H1 (cell line): ENCODE measurements around the gene LARP1. TPM values are rescaled to one million over a fixed set of nuclear protein-coding genes. Genes with fewer than 3 reads are reported as not detected.

ENCODE experiments used
- GTF2F1 ChIP-seq: IDR thresholded peaks from 2 replicates; pipeline ENCODE4 v1.6.1; 2012; ENCODE audit warnings: low read depth, low read length, improper control_type of control experiment, borderline replicate concordance
- JUN ChIP-seq: IDR thresholded peaks from 2 replicates; pipeline ENCODE4 v1.6.1; 2011; ENCODE audit warnings: low read depth, mild to moderate bottlenecking, improper control_type of control experiment, low read length
- JUND ChIP-seq: IDR thresholded peaks from 2 replicates; pipeline ENCODE4 v1.6.1; 2011; ENCODE audit warnings: mild to moderate bottlenecking, improper control_type of control experiment, low read length
- KDM4A ChIP-seq: IDR thresholded peaks from one replicate; pipeline ENCODE4 v1.7.1; 2012; ENCODE audit warnings: low read depth, mild to moderate bottlenecking, moderate library complexity, low read length, inconsistent platforms; ENCODE audit not compliant: severe bottlenecking
- RBBP5 ChIP-seq: IDR thresholded peaks from 2 replicates; pipeline ENCODE4 v1.7.1; 2012; ENCODE audit warnings: low read depth, mild to moderate bottlenecking, inconsistent platforms, low read length, moderate library complexity, borderline replicate concordance
- RNF2 ChIP-seq: fragments of 200-900, 300-1000 bp; sonication (generic); IDR thresholded peaks from 2 replicates; pipeline ENCODE4 v1.7.1; 2016; ENCODE audit warnings: borderline replicate concordance, low read depth, mild to moderate bottlenecking, antibody characterized with exemption, low read length; ENCODE audit not compliant: poor library complexity, severe bottlenecking; ENCODE audit errors: missing control alignments
- SP2 ChIP-seq: IDR thresholded peaks from 2 replicates; pipeline ENCODE4 v1.6.1; 2012; ENCODE audit warnings: mild to moderate bottlenecking, low read length, inconsistent platforms
- TAF1 ChIP-seq: IDR thresholded peaks from 2 replicates; pipeline ENCODE4 v1.6.1; 2011; ENCODE audit warnings: mild to moderate bottlenecking, low read depth, low read length
- polyA plus RNA-seq, 7 experiments: library from polyadenylated mRNA; depleted of rRNA in 3 of 7; stranded (reverse) in 5 of 7; unstranded in 2 of 7; fragments of >200 nt in 5 of 7; fragments of 200-250 nt in 2 of 7; gene quantifications; 1 replicate in 5 of 7; 2 replicates in 1 of 7; 4 replicates in 1 of 7; pipeline versions ENCODE4 v1.2.1 to v1.2.3, GENCODE V29; 2011 to 2013; ENCODE audit warnings: missing spikeins in 2 of 7, mixed read lengths in 2 of 7
- total RNA-seq: library from RNA; stranded (reverse); fragmentation: NEBNext Ultra II Directional; extraction: Animal tissue kit (Norgen Biotek cat#: 25700); gene quantifications from 2 replicates; pipeline ENCODE4 v1.2.1, GENCODE V29; 2021
- TF ChIP-seq, protein P1 (sequence below): fragments of 300-600 bp; sonication (generic); IDR thresholded peaks from 2 replicates; pipeline ENCODE4 v1.7.1; 2012; ENCODE audit warnings: low read length, moderate library complexity, mild to moderate bottlenecking, inconsistent platforms; ENCODE audit not compliant: insufficient replicate concordance
- TF ChIP-seq, protein P2 (sequence below): IDR thresholded peaks from 2 replicates; pipeline ENCODE4 v1.6.1; 2012; ENCODE audit warnings: low read length, inconsistent platforms

LARP1 gene
- total and polyA plus RNA-seq, 2 of the 8 experiments (the other 6 are each of a cell fraction or from before 2014, with no cell fraction given) = 106 to 422 TPM

DNA sequence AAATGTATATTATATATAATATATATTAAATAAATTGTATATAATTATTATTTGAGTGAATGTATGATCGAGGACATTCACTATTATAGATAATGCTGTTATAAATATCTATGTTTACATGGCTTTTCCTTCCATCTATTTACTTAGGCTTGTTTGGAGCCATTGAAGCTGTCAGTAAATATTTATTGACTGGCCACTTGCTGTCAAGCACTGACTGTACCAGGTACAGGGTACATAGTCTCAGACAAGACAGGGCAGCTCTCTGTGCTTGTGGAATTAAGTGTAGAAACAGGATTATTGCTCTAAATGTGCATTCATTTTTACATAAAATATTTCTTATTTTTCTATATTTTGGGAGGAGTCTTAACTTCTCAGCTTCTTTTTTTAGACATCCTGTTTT lies 78.9 kb downstream of the LARP1 start (continued):
- TF ChIP-seq, protein P1, sequence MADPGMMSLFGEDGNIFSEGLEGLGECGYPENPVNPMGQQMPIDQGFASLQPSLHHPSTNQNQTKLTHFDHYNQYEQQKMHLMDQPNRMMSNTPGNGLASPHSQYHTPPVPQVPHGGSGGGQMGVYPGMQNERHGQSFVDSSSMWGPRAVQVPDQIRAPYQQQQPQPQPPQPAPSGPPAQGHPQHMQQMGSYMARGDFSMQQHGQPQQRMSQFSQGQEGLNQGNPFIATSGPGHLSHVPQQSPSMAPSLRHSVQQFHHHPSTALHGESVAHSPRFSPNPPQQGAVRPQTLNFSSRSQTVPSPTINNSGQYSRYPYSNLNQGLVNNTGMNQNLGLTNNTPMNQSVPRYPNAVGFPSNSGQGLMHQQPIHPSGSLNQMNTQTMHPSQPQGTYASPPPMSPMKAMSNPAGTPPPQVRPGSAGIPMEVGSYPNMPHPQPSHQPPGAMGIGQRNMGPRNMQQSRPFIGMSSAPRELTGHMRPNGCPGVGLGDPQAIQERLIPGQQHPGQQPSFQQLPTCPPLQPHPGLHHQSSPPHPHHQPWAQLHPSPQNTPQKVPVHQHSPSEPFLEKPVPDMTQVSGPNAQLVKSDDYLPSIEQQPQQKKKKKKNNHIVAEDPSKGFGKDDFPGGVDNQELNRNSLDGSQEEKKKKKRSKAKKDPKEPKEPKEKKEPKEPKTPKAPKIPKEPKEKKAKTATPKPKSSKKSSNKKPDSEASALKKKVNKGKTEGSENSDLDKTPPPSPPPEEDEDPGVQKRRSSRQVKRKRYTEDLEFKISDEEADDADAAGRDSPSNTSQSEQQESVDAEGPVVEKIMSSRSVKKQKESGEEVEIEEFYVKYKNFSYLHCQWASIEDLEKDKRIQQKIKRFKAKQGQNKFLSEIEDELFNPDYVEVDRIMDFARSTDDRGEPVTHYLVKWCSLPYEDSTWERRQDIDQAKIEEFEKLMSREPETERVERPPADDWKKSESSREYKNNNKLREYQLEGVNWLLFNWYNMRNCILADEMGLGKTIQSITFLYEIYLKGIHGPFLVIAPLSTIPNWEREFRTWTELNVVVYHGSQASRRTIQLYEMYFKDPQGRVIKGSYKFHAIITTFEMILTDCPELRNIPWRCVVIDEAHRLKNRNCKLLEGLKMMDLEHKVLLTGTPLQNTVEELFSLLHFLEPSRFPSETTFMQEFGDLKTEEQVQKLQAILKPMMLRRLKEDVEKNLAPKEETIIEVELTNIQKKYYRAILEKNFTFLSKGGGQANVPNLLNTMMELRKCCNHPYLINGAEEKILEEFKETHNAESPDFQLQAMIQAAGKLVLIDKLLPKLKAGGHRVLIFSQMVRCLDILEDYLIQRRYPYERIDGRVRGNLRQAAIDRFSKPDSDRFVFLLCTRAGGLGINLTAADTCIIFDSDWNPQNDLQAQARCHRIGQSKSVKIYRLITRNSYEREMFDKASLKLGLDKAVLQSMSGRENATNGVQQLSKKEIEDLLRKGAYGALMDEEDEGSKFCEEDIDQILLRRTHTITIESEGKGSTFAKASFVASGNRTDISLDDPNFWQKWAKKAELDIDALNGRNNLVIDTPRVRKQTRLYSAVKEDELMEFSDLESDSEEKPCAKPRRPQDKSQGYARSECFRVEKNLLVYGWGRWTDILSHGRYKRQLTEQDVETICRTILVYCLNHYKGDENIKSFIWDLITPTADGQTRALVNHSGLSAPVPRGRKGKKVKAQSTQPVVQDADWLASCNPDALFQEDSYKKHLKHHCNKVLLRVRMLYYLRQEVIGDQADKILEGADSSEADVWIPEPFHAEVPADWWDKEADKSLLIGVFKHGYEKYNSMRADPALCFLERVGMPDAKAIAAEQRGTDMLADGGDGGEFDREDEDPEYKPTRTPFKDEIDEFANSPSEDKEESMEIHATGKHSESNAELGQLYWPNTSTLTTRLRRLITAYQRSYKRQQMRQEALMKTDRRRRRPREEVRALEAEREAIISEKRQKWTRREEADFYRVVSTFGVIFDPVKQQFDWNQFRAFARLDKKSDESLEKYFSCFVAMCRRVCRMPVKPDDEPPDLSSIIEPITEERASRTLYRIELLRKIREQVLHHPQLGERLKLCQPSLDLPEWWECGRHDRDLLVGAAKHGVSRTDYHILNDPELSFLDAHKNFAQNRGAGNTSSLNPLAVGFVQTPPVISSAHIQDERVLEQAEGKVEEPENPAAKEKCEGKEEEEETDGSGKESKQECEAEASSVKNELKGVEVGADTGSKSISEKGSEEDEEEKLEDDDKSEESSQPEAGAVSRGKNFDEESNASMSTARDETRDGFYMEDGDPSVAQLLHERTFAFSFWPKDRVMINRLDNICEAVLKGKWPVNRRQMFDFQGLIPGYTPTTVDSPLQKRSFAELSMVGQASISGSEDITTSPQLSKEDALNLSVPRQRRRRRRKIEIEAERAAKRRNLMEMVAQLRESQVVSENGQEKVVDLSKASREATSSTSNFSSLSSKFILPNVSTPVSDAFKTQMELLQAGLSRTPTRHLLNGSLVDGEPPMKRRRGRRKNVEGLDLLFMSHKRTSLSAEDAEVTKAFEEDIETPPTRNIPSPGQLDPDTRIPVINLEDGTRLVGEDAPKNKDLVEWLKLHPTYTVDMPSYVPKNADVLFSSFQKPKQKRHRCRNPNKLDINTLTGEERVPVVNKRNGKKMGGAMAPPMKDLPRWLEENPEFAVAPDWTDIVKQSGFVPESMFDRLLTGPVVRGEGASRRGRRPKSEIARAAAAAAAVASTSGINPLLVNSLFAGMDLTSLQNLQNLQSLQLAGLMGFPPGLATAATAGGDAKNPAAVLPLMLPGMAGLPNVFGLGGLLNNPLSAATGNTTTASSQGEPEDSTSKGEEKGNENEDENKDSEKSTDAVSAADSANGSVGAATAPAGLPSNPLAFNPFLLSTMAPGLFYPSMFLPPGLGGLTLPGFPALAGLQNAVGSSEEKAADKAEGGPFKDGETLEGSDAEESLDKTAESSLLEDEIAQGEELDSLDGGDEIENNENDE = no peak
- TF ChIP-seq JUN = no peak
- no peak for TF ChIP-seq KDM4A
- TF ChIP-seq TAF1 = no peak
- no peak for TF ChIP-seq GTF2F1
- no peak for TF ChIP-seq SP2
- TF ChIP-seq RNF2 = no peak
- no peak for TF ChIP-seq JUND
- TF ChIP-seq, protein P2, sequence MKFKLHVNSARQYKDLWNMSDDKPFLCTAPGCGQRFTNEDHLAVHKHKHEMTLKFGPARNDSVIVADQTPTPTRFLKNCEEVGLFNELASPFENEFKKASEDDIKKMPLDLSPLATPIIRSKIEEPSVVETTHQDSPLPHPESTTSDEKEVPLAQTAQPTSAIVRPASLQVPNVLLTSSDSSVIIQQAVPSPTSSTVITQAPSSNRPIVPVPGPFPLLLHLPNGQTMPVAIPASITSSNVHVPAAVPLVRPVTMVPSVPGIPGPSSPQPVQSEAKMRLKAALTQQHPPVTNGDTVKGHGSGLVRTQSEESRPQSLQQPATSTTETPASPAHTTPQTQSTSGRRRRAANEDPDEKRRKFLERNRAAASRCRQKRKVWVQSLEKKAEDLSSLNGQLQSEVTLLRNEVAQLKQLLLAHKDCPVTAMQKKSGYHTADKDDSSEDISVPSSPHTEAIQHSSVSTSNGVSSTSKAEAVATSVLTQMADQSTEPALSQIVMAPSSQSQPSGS = no peak
- TF ChIP-seq RBBP5 = no peak
